GM23338 (cell line): ENCODE measurements around the gene ZNF619. TPM values are rescaled to one million over a fixed set of nuclear protein-coding genes. Genes with fewer than 3 reads are reported as not detected.

Experiments used
- CREB1 ChIP-seq: fragments of 250-450 bp; sonication (Bioruptor Pico); IDR thresholded peaks from 2 replicates; pipeline ENCODE4 v1.5.0; 2020; ENCODE audit warnings: low read depth, mild to moderate bottlenecking, moderate library complexity
- CTCF ChIP-seq, 2 experiments: fragments of 200-600 bp in 1 of 2; sonication (generic) in 1 of 2; conservative IDR thresholded peaks; 2 replicates each; pipeline versions ENCODE4 v1.5.1 to v1.6.1; 2016 to 2017; ENCODE audit warnings: antibody characterized with exemption in 2 of 2, low read depth in 2 of 2, mild to moderate bottlenecking in 2 of 2, moderate library complexity in 1 of 2
- EZH2 ChIP-seq: fragments of 200-600 bp; sonication (generic); IDR thresholded peaks from one replicate; pipeline ENCODE4 v1.8.0; 2017; ENCODE audit warnings: antibody characterized with exemption, mild to moderate bottlenecking, low read depth; ENCODE audit not compliant: unreplicated experiment
- EZH2phosphoT487 ChIP-seq: fragments of 200-600 bp; sonication (generic); IDR thresholded peaks from one replicate; pipeline ENCODE4 v1.8.1; 2018; ENCODE audit warnings: antibody characterized with exemption; ENCODE audit not compliant: unreplicated experiment
- JUNB ChIP-seq: IDR thresholded peaks from one replicate; pipeline ENCODE4 v1.6.1; 2016; ENCODE audit warnings: antibody characterized with exemption; ENCODE audit not compliant: unreplicated experiment
- POLR2AphosphoS5 ChIP-seq: IDR thresholded peaks from 2 replicates; pipeline ENCODE4 v1.6.1; 2016; ENCODE audit warnings: antibody characterized with exemption, low read depth
- REST ChIP-seq: IDR thresholded peaks from one replicate; pipeline ENCODE4 v1.6.1; 2018; ENCODE audit warnings: antibody characterized with exemption; ENCODE audit not compliant: unreplicated experiment
- STAT1 ChIP-seq: IDR thresholded peaks from one replicate; pipeline ENCODE4 v1.6.1; 2016; ENCODE audit warnings: antibody characterized with exemption; ENCODE audit not compliant: unreplicated experiment
- ZNF462 ChIP-seq: fragments of 250-450 bp; sonication (Bioruptor Pico); IDR thresholded peaks from 2 replicates; pipeline ENCODE4 v1.5.0; 2020; ENCODE audit warnings: mild to moderate bottlenecking, moderate library complexity
- polyA plus RNA-seq: library from polyadenylated mRNA; unstranded; fragments of >200 nt; fragmentation: Nextera tagmentation; extraction: Ambion mirVana; gene quantifications from 2 replicates; pipeline ENCODE4 v1.2.1, GENCODE V29; 2016
- total RNA-seq: library from RNA; depleted of rRNA; stranded (reverse); fragments of >200 nt; shearing (Covaris generic); gene quantifications from 2 replicates; pipeline ENCODE4 v1.2.3, GENCODE V29; 2014

The ZNF619 gene
- total and polyA plus RNA-seq, 2 experiments from 2014 or later: 1.3 to 7.4 TPM

GRCh38 chr3:40499952-40500351 is 23.0 kb downstream of the ZNF619 start (continued):
- no peak for TF ChIP-seq ZNF462
- TF ChIP-seq STAT1: no peak
- no peak for TF ChIP-seq REST
- no peak for TF ChIP-seq CREB1 (CRISPR knock-in tag)
- no peak for TF ChIP-seq CTCF (conservative IDR thresholded peaks at IDR 0.05; ENCODE audit: low read depth in 2 of 2)
- no peak for TF ChIP-seq EZH2phosphoT487
- no peak for TF ChIP-seq POLR2AphosphoS5
- TF ChIP-seq EZH2: no peak
- TF ChIP-seq JUNB: no peak
